WERI-Rb-1 (cell line): Measurements from ENCODE around the gene EGLN3.

Source experiments
- DNase-seq: peaks from one replicate; pipeline ENCODE4 v3.0.0-alpha.2; 2020
- H3K27ac ChIP-seq: fragments of 250-450 bp; sonication (Bioruptor Pico); 2 replicates; pipeline ENCODE4 v1.5.1; 2020; ENCODE audit warnings: mild to moderate bottlenecking, moderate library complexity
- H3K27me3 ChIP-seq: fragments of 250-450 bp; sonication (Bioruptor Pico); 2 replicates; pipeline ENCODE4 v1.5.1; 2021; ENCODE audit warnings: mild to moderate bottlenecking, low read depth, moderate library complexity; ENCODE audit not compliant: insufficient read depth, severe bottlenecking
- H3K36me3 ChIP-seq: fragments of 250-450 bp; sonication (Bioruptor Pico); 2 replicates; pipeline ENCODE4 v1.5.1; 2020; ENCODE audit warnings: mild to moderate bottlenecking, moderate library complexity
- H3K4me3 ChIP-seq: 2 replicates; pipeline ENCODE4 v1.5.1; 2011; ENCODE audit warnings: low read depth, mild to moderate bottlenecking, control low read depth, low read length
- H3K9me3 ChIP-seq: fragments of 250-450 bp; sonication (Bioruptor Pico); 2 replicates; pipeline ENCODE4 v1.5.1; 2021; ENCODE audit warnings: mild to moderate bottlenecking, moderate library complexity; ENCODE audit not compliant: severe bottlenecking
- CTCF ChIP-seq: IDR thresholded peaks from 2 replicates; pipeline ENCODE4 v1.5.1; 2011; ENCODE audit warnings: low read depth, mild to moderate bottlenecking, control low read depth, inconsistent platforms, low read length

Gene EGLN3

DNA sequence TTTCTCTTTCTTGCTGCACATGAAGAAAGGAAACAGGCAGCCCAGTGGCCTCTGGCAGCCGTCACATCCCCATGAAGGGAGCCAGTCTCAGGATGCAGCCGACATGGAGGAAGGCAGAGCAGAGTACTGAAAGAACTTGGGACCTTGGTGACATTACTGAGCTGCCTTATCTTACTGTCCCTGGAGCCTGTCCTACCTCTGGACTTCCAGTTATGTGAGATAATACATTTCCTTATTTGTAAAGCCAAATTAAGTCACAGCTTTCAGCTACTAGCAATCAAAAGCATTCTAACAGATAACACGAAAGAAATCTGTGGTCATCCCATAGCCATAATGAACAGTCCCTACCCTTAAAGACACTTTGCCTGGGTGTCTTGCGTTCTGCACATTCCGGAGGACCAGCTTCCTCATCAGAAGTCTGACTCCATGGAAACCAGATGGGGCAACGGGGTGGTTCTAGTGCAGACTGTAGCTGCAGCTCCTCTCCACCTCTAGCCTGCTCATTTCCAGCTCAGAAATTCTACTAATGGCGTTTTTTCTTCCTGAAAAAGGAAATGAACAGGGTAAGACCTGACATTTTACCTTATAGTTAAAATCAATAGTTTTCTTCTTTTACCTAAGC lies 7.8 kb upstream of the EGLN3 start:
- Histone ChIP-seq H3K9me3 (peaks cover 2% of the 10 kb centered on the region), H3K4me3 (no peak overlapping the region), H3K27me3 (no peaks in the 10 kb centered on the region), H3K36me3 (no peaks in the 10 kb centered on the region), H3K27ac (no peak overlapping the region)
- TF ChIP-seq CTCF: no peak
- DNase-seq: no peak

DNA sequence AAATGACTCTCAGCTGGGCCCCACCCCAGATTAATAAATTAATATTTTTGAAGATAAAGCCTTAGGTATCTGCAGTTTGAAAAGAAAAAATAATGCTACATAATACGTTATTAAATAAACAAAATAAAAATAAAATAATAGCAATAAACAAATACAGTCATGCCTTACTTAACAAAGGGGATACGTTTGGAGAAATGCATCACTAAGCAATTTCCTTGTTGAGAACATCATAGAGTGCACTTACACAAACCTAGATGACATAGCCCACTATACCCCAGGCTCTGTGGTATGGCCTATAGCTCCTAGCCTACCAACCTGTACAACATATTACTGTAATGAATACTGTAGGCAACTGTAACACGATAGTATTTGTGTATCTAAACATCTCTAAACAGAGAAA lies 7.1 kb upstream of the EGLN3 start:
- no peak for TF ChIP-seq CTCF
- Histone ChIP-seq H3K36me3 (no peaks in the 10 kb centered on the region), H3K4me3 (no peak overlapping the region), H3K27me3 (no peaks in the 10 kb centered on the region), H3K27ac (no peak overlapping the region), H3K9me3 (peaks cover 2% of the 10 kb centered on the region)
- DNase-seq: no peak

DNA sequence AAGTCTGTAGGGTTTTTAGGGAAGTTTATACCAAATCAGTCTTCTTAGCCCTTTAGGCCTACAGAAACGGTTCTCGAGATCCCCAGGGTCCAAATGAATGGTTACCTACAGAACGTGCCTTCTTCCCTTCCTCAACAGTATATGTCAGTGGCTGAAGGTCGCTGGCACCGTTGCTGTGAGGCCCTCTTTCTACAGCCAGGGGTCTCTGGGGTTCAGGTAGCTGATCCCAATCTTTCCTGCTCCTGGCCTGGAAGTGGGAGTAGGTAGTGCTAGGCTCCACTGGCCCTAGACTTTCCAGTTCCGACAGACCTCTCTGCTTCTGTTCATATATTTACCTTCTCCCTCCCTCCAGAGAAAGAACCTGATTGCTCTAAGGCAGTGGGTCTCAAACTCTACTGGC lies 6.4 kb upstream of the EGLN3 start:
- Histone ChIP-seq H3K27me3 (no peaks in the 10 kb centered on the region), H3K9me3 (peaks cover under 1% of the 10 kb centered on the region), H3K4me3 (no peak overlapping the region), H3K36me3 (no peaks in the 10 kb centered on the region), H3K27ac (no peak overlapping the region)
- DNase-seq: no peak
- no peak for TF ChIP-seq CTCF

DNA sequence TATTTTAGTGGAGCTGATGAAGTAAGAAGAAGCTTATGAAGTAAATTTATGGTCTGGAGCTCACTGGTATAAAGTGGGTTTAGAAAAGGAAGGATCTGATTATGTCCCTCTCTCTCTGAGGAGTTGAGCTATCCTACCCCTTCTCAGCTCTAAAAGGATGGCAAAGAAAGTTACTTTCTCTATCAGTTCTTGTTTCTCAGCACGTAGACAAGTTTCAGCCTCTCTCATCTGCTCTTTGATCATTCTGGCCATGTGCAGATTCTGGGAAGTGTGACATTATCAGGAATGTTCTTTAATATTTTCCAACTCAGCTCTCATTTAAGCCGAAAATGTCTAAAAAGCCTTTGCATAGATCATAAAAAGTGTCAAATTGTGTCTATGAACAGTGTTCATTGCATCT lies 5.8 kb upstream of the EGLN3 start:
- H3K4me3 ChIP-seq: no peak overlapping the region
- H3K9me3 ChIP-seq: no peaks in the 10 kb centered on the region
- no peaks in the 10 kb centered on the region for H3K27me3 ChIP-seq
- DNase-seq: no peak
- no peaks in the 10 kb centered on the region for H3K36me3 ChIP-seq
- no peak for TF ChIP-seq CTCF
- no peak overlapping the region for H3K27ac ChIP-seq

DNA sequence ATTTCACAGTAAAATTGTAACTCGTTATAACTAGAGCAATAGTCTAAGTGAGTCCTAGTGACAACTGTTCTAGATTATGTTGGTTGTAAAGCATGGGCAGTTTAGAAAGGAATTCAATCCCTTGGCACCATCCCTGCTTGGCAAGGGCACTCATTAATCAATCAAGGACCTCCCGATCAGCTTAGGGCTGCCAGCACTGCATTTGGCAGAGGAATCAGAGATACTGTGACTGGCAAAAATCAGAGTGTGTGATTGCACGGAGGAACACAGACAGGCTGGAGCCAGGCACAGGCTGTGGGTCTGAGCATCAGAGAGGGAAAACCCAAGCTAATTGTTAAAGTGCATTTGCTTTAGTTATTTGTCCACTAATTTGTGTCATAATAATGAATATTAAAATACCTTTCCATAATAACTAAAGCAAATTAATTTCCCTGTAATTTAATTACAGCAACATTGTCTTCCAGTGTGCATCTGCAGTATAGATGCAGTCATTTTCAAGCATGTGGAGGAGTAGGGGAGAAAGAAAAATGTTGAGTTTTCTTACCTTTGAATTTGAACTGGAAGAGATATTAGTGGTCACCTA lies 3.2 kb upstream of the EGLN3 start:
- no peak for TF ChIP-seq CTCF
- Histone ChIP-seq H3K27ac (no peak overlapping the region), H3K9me3 (no peaks in the 10 kb centered on the region), H3K36me3 (no peaks in the 10 kb centered on the region), H3K4me3 (no peak overlapping the region), H3K27me3 (no peaks in the 10 kb centered on the region)
- no peak for DNase-seq

- Histone ChIP-seq H3K4me3 (no peak overlapping the region), H3K27me3 (no peaks in the 10 kb centered on the region), H3K9me3 (no peaks in the 10 kb centered on the region), H3K27ac (no peak overlapping the region), H3K36me3 (no peaks in the 10 kb centered on the region)
- TF ChIP-seq CTCF: no peak
- no peak for DNase-seq
Observed at GRCh38 chr14:33952541-33952940, 1.7 kb upstream of the EGLN3 start.
